ENCODE measurements around the gene CDC42BPG. TPM values are rescaled to one million over a fixed set of nuclear protein-coding genes. Genes with fewer than 3 reads are reported as not detected.

Gene CDC42BPG
- total and polyA plus RNA-seq, 9 of the 15 experiments (the other 6 are each of a cell fraction or from before 2014, with no cell fraction given): 0.04 to 8.8 (median 2.1) TPM

DNA sequence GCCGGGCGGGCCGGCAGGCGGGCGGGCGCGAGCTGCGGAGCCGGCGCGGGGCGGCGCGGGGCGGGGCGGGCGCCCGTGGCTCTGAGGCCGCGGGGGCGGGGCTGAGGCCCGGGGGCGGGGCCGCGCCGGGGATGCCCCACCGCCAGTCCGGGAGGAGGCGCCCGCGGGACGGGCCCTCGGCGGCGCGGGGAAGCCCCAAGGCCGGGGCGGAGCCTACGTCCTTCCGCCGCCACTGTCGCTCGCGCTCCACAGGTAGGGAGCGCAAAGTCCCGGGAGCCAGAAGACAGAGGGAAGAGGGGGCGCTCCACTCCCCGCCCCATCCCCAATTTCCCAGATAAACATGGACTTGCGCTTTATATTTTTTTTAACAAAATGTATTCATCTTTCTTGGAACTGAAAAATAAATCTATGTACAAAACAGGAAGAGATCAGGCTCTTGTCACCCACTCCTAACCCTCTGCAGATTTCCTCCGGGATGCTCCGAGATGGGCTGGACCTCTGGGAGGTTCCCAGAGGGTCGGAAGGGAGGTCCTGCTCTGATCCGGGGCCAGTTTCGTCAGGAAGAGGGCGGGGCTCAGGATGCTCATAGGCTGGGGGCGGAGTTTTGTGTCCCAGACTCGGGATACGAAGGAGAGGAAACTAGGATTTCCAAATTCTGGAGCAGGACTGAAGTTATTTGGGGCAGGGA is 41.2 kb downstream of the CDC42BPG start, which contains the start of gene MAP4K2 (continued):
- TF ChIP-seq PRDM10 (IDR thresholded peaks at IDR 0.05; ENCODE audit: partially characterized antibody) (peak; percentile 64), CREB1 (IDR thresholded peaks at IDR 0.05) (peak; percentile 55), CREB1 (CRISPR knock-in tag; IDR thresholded peaks at IDR 0.05) (no peak), SIN3B (IDR thresholded peaks at IDR 0.05; ENCODE audit: low read depth) (peak; percentile 34; the same call in 1 of the 2 replicates), POLR2H (tag; IDR thresholded peaks at IDR 0.05; ENCODE audit: low read depth) (no peak), ZNF3 (CRISPR knock-in tag; IDR thresholded peaks at IDR 0.05) (no peak), HCFC1 (IDR thresholded peaks at IDR 0.05; ENCODE audit: low read depth, low read length) (peak; percentile 48; the same call in 1 of the 2 replicates), POLR2B (IDR thresholded peaks at IDR 0.05; ENCODE audit: low read depth, partially characterized antibody) (peak; percentile 47), HIVEP1 (CRISPR knock-in tag; IDR thresholded peaks at IDR 0.05) (peak; percentile 89), ETS1 (conservative IDR thresholded peaks at IDR 0.05; ENCODE audit: control insufficient read depth, low read depth, low read length) (0 out of 2 replicates have a peak, but pooled peaks have one; percentile 40)
- TF ChIP-seq, protein P1, sequence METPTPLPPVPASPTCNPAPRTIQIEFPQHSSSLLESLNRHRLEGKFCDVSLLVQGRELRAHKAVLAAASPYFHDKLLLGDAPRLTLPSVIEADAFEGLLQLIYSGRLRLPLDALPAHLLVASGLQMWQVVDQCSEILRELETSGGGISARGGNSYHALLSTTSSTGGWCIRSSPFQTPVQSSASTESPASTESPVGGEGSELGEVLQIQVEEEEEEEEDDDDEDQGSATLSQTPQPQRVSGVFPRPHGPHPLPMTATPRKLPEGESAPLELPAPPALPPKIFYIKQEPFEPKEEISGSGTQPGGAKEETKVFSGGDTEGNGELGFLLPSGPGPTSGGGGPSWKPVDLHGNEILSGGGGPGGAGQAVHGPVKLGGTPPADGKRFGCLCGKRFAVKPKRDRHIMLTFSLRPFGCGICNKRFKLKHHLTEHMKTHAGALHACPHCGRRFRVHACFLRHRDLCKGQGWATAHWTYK (CRISPR knock-in tag; IDR thresholded peaks at IDR 0.05): no peak
- TF ChIP-seq, protein P2, sequence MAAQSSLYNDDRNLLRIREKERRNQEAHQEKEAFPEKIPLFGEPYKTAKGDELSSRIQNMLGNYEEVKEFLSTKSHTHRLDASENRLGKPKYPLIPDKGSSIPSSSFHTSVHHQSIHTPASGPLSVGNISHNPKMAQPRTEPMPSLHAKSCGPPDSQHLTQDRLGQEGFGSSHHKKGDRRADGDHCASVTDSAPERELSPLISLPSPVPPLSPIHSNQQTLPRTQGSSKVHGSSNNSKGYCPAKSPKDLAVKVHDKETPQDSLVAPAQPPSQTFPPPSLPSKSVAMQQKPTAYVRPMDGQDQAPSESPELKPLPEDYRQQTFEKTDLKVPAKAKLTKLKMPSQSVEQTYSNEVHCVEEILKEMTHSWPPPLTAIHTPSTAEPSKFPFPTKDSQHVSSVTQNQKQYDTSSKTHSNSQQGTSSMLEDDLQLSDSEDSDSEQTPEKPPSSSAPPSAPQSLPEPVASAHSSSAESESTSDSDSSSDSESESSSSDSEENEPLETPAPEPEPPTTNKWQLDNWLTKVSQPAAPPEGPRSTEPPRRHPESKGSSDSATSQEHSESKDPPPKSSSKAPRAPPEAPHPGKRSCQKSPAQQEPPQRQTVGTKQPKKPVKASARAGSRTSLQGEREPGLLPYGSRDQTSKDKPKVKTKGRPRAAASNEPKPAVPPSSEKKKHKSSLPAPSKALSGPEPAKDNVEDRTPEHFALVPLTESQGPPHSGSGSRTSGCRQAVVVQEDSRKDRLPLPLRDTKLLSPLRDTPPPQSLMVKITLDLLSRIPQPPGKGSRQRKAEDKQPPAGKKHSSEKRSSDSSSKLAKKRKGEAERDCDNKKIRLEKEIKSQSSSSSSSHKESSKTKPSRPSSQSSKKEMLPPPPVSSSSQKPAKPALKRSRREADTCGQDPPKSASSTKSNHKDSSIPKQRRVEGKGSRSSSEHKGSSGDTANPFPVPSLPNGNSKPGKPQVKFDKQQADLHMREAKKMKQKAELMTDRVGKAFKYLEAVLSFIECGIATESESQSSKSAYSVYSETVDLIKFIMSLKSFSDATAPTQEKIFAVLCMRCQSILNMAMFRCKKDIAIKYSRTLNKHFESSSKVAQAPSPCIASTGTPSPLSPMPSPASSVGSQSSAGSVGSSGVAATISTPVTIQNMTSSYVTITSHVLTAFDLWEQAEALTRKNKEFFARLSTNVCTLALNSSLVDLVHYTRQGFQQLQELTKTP (IDR thresholded peaks at IDR 0.05; ENCODE audit: low read depth in 1 of 2, partially characterized antibody in 2 of 2): peak in 1 of 2 experiments; percentile 56

Data from K562 (cell line).